PC-3 (cell line): ENCODE measurements around the gene RNF150. TPM values are rescaled to one million over a fixed set of nuclear protein-coding genes. Genes with fewer than 3 reads are reported as not detected.
"Not testable (repeated sequence)": the region's sequence is repeated elsewhere in the genome, so short reads cannot be mapped to it uniquely, and the experiment has no call there.

Source experiments
- ATAC-seq: fragments of 200-7000 bp; cut with Tn5 transposase; 2 replicates; pipeline ENCODE4 v1.9.1; 2020; ENCODE audit warnings: mild to moderate bottlenecking, moderate library complexity
- BruUV-seq: library from RNA; stranded (reverse); fragments of 400-500 nt; replicated peaks from 2 replicates; lab custom pipeline; 2021; lab: Mats Ljungman, UMichigan
- CTCF ChIA-PET: fragments of 300-600 bp; sonication (Branson Sonifier 250); formaldehyde crosslinking; loops from one replicate; lab custom pipeline; 2022; ENCODE audit warnings: antibody characterized with exemption; lab: Charles Lee
- POLR2A ChIA-PET: fragments of 300-600 bp; sonication (Branson Sonifier 250); formaldehyde crosslinking; loops from one replicate; lab custom pipeline; 2022; ENCODE audit warnings: antibody characterized with exemption; ENCODE audit not compliant: unreplicated experiment; lab: Charles Lee
- DNase-seq: peaks from one replicate; pipeline ENCODE4 v3.0.0-alpha.2; 2015
- H2AFZ ChIP-seq: fragments of 300-600 bp; sonication (generic); 2 replicates; pipeline ENCODE4 v1.6.0; 2016; ENCODE audit warnings: antibody characterized with exemption, low read length
- H3F3A ChIP-seq: fragments of 300-600 bp; sonication (generic); one replicate; pipeline ENCODE4 v1.6.0; 2017; ENCODE audit warnings: antibody characterized with exemption, low read length, control low read depth, mild to moderate bottlenecking; ENCODE audit not compliant: unreplicated experiment
- H3K27ac ChIP-seq: fragments of 300-600 bp; sonication (generic); 2 replicates; pipeline ENCODE4 v1.5.1; 2016; ENCODE audit warnings: mild to moderate bottlenecking, low read length
- H3K27me3 ChIP-seq: fragments of 300-600 bp; sonication (generic); 2 replicates; pipeline ENCODE4 v1.6.1; 2016; ENCODE audit warnings: low read length, mixed read lengths
- H3K36me3 ChIP-seq: fragments of 300-600 bp; sonication (generic); 2 replicates; pipeline ENCODE4 v1.6.1; 2016; ENCODE audit warnings: low read depth, mixed run types, low read length, mixed read lengths
- H3K4me1 ChIP-seq: fragments of 300-600 bp; sonication (generic); 2 replicates; pipeline ENCODE4 v1.5.1; 2016; ENCODE audit warnings: low read length; ENCODE audit not compliant: insufficient read depth
- H3K4me2 ChIP-seq: fragments of 300-600 bp; sonication (generic); 2 replicates; pipeline ENCODE4 v1.6.0; 2016; ENCODE audit warnings: low read length
- H3K4me3 ChIP-seq: fragments of 300-600 bp; sonication (generic); 2 replicates; pipeline ENCODE4 v1.5.1; 2016; ENCODE audit warnings: mild to moderate bottlenecking, low read length, mixed read lengths
- H3K79me2 ChIP-seq: fragments of 300-600 bp; sonication (generic); 2 replicates; pipeline ENCODE4 v1.6.1; 2017; ENCODE audit warnings: low read length, mixed read lengths
- H3K9ac ChIP-seq: fragments of 300-600 bp; sonication (generic); 2 replicates; pipeline ENCODE4 v1.6.0; 2016; ENCODE audit warnings: mild to moderate bottlenecking, low read length
- H3K9me2 ChIP-seq: fragments of 300-600 bp; sonication (generic); replicated peaks from 2 replicates; pipeline ENCODE4 v1.6.1; 2016; ENCODE audit warnings: mixed run types, low read length, mixed read lengths
- H3K9me3 ChIP-seq: fragments of 300-600 bp; sonication (generic); 2 replicates; pipeline ENCODE4 v1.6.1; 2016; ENCODE audit warnings: low read length, mixed read lengths
- H4K20me1 ChIP-seq: fragments of 300-600 bp; sonication (generic); 2 replicates; pipeline ENCODE4 v1.6.1; 2016; ENCODE audit warnings: low read length, mixed read lengths
- EZH2 ChIP-seq: fragments of 300-600 bp; sonication (generic); IDR thresholded peaks from one replicate; pipeline ENCODE4 v1.6.1; 2017; ENCODE audit warnings: antibody characterized with exemption, mild to moderate bottlenecking, low read length; ENCODE audit not compliant: unreplicated experiment
- EZH2phosphoT487 ChIP-seq: fragments of 300-600 bp; sonication (generic); IDR thresholded peaks from 2 replicates; pipeline ENCODE4 v1.6.1; 2018; ENCODE audit warnings: mild to moderate bottlenecking, antibody characterized with exemption, low read length, borderline replicate concordance
- intact Hi-C: fragments of 100-400 bp; cut with micrococcal nuclease; formaldehyde crosslinking; loops from 2 replicates; pipeline ENCODE4 v1.9.0; 2023
- total RNA-seq: library from RNA; depleted of rRNA; stranded (reverse); fragments of >200 nt; gene quantifications from 2 replicates; pipeline ENCODE4 v1.2.3, GENCODE V29; 2014
- TF ChIP-seq, protein P1 (sequence below): fragments of 300-600 bp; sonication (generic); conservative IDR thresholded peaks from 2 replicates; pipeline ENCODE4 v1.5.1; 2017; ENCODE audit warnings: antibody characterized with exemption, low read depth, mild to moderate bottlenecking, low read length

The RNF150 gene
- total RNA-seq, 1 experiment from 2014 or later: 0.55 TPM

DNA sequence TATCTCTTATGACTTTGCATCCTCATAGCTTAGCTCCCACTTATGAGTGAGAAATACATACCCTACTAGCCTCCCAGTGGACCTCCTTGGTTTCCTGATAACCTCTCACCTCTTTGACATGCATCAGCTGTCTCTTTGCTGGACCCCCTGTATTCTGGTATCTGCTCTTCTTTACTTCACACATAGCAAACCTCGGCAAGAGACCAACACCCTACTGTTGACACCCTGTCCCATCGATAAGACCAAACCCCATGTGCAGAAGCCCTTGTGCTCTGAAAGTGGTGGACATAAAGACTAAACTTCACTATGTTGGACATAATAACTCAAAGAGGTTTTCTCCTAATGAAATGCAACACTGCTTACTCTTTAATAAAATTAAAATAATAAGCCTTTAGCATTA is 75.7 kb downstream of the RNF150 start:
- H3F3A ChIP-seq: no peaks in the 10 kb centered on the region
- H3K9ac ChIP-seq: no peak overlapping the region
- DNase-seq (no peak), ATAC-seq (no peak)
- no peaks in the 10 kb centered on the region for H3K4me1 ChIP-seq
- TF ChIP-seq EZH2phosphoT487: no peak
- TF ChIP-seq, protein P1, sequence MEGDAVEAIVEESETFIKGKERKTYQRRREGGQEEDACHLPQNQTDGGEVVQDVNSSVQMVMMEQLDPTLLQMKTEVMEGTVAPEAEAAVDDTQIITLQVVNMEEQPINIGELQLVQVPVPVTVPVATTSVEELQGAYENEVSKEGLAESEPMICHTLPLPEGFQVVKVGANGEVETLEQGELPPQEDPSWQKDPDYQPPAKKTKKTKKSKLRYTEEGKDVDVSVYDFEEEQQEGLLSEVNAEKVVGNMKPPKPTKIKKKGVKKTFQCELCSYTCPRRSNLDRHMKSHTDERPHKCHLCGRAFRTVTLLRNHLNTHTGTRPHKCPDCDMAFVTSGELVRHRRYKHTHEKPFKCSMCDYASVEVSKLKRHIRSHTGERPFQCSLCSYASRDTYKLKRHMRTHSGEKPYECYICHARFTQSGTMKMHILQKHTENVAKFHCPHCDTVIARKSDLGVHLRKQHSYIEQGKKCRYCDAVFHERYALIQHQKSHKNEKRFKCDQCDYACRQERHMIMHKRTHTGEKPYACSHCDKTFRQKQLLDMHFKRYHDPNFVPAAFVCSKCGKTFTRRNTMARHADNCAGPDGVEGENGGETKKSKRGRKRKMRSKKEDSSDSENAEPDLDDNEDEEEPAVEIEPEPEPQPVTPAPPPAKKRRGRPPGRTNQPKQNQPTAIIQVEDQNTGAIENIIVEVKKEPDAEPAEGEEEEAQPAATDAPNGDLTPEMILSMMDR: no peak
- TF ChIP-seq EZH2: no peak
- peaks cover 17% of the 10 kb centered on the region; the same call in 1 of the 2 replicates for H3K27me3 ChIP-seq
- ChIA-PET POLR2A (no interaction called here), CTCF (no interaction called here)
- H3K27ac ChIP-seq: no peak overlapping the region
- H3K36me3 ChIP-seq: no peaks in the 10 kb centered on the region
- no peaks in the 10 kb centered on the region for H4K20me1 ChIP-seq
- no peak overlapping the region for H3K4me3 ChIP-seq
- no peaks in the 10 kb centered on the region for H3K9me3 ChIP-seq
- intact Hi-C loops: no loop called here
- no peak overlapping the region for H2AFZ ChIP-seq
- no peaks in the 10 kb centered on the region for H3K9me2 ChIP-seq
- H3K4me2 ChIP-seq: no peak overlapping the region
- H3K79me2 ChIP-seq: no peaks in the 10 kb centered on the region
- no TSS peak for BruUV-seq

DNA sequence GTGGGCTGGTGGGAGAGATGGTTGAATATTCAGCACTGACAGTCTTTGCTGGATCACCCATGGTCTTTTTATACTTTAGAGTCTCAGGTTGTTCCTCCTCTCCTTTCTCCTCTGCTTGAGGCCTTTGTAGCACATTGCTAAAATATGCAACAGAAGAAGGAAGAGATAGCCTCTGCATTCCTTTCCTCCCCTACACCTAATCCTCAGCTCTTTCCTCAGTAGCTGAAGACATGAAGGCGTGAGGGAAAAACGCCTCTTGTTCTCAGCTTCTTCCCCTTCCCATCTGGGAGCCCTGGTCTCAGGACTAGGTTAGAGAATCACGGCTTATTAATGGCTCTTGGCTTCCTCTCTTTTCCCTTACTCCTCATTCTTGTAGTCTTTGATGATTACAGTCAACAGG is 76.8 kb downstream of the RNF150 start:
- POLR2A ChIA-PET: no interaction called here
- TF ChIP-seq EZH2phosphoT487 (no peak), EZH2 (no peak)
- TF ChIP-seq, protein P1: no peak
- Histone ChIP-seq H3K27me3 (peaks cover 17% of the 10 kb centered on the region; the same call in 1 of the 2 replicates), H3K4me2 (no peak overlapping the region), H3F3A (no peaks in the 10 kb centered on the region), H2AFZ (no peak overlapping the region), H3K9me3 (no peaks in the 10 kb centered on the region), H3K9ac (no peak overlapping the region), H3K4me3 (no peak overlapping the region), H4K20me1 (no peaks in the 10 kb centered on the region), H3K27ac (no peak overlapping the region), H3K9me2 (no peaks in the 10 kb centered on the region), H3K79me2 (no peaks in the 10 kb centered on the region), H3K36me3 (no peaks in the 10 kb centered on the region), H3K4me1 (no peaks in the 10 kb centered on the region)
- ATAC-seq: no peak
- CTCF ChIA-PET: no interaction called here
- no TSS peak for BruUV-seq
- intact Hi-C loops: no loop called here
- DNase-seq: no peak

DNA sequence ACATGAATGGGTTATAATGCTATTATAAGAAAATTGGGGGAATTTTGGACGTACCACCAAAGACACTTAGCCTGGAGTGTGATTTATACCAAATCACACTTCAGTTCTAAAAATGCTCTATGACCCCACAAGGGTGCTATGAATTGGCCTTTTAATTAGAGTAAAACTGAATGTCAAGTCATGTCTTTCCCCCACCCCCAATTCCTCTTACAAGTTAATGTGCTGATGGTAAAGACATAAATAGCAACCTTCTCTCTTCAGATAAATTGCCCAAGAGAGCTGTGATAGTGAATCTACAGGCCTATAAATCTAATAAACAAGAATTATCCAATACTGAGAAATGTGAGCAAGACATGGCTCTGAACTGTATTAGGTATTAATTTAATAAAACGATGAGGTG is 78.8 kb downstream of the RNF150 start:
- H3K27me3 ChIP-seq: peaks cover 17% of the 10 kb centered on the region; the same call in 1 of the 2 replicates
- CTCF ChIA-PET: no interaction called here
- no peak overlapping the region for H3K4me3 ChIP-seq
- no peaks in the 10 kb centered on the region for H3K36me3 ChIP-seq
- H3K4me2 ChIP-seq: no peak overlapping the region
- intact Hi-C loops: no loop called here
- no peak overlapping the region for H3K9ac ChIP-seq
- no peaks in the 10 kb centered on the region for H3F3A ChIP-seq
- H2AFZ ChIP-seq: no peak overlapping the region
- H4K20me1 ChIP-seq: no peaks in the 10 kb centered on the region
- POLR2A ChIA-PET: no interaction called here
- TF ChIP-seq EZH2phosphoT487 (no peak), EZH2 (no peak)
- TF ChIP-seq, protein P1: no peak
- H3K4me1 ChIP-seq: no peaks in the 10 kb centered on the region
- BruUV-seq: no TSS peak
- ATAC-seq: no peak
- H3K27ac ChIP-seq: no peak overlapping the region
- no peaks in the 10 kb centered on the region for H3K79me2 ChIP-seq
- H3K9me2 ChIP-seq: no peaks in the 10 kb centered on the region
- H3K9me3 ChIP-seq: no peaks in the 10 kb centered on the region
- no peak for DNase-seq

DNA sequence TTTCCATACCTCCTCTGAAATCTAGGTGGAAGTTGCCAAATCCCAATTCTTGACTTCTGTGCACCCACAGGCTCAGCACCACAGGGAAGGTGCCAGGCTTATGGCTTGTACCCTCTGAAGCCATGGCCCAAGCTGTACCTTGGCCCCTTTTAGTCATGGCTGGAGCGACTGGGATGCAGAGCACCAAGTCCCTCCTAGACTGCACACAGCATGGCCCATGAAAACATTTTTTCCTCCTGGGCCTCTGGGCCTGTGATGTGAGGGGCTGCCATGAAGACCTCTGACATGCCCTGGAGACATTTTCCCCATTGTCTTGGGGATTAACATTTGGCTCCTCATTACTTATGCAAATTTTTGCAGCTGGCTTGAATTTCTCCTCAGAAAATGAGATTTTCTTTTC is 82.3 kb downstream of the RNF150 start:
- H3K36me3 ChIP-seq, H3K9me3 ChIP-seq, H2AFZ ChIP-seq, H3K27ac ChIP-seq, BruUV-seq, POLR2A ChIA-PET, intact Hi-C loops, ATAC-seq, CTCF ChIA-PET, H3K9ac ChIP-seq, H4K20me1 ChIP-seq, DNase-seq, H3K9me2 ChIP-seq, H3K4me2 ChIP-seq, H3K4me1 ChIP-seq, H3F3A ChIP-seq, H3K4me3 ChIP-seq, H3K79me2 ChIP-seq: not testable (repeated sequence)
- H3K27me3 ChIP-seq: peaks cover 10% of the 10 kb centered on the region; the same call in 1 of the 2 replicates
